Iris pigment epithelial cell (primary cell): Measurements from ENCODE around the gene PAX8.
"Not testable (repeated sequence)": the region's sequence is repeated elsewhere in the genome, so short reads cannot be mapped to it uniquely, and the experiment has no call there.

Source experiments
- DNase-seq: peaks from one replicate; pipeline ENCODE4 v3.0.0-alpha.2; 2011; ENCODE audit warnings: low read depth

PAX8 gene

GRCh38 chr2:113288674-113289149, 10.0 kb upstream of the PAX8 start:
- not testable (repeated sequence) for DNase-seq

- DNase-seq, result not testable (repeated sequence)
These were observed 9.5 kb upstream of the PAX8 start for GRCh38 chr2:113288117-113288673.

GRCh38 chr2:113285816-113286215, 7.1 kb upstream of the PAX8 start:
- no peak for DNase-seq

- peak; percentile 46 for DNase-seq
These were observed 6.3 kb upstream of the PAX8 start for GRCh38 chr2:113284999-113285398.

GRCh38 chr2:113284476-113284875, 5.8 kb upstream of the PAX8 start:
- peak; percentile 47 for DNase-seq

GRCh38 chr2:113283704-113284284, 5.1 kb upstream of the PAX8 start:
- DNase-seq, result peak; percentile 81

GRCh38 chr2:113282747-113283533, 4.2 kb upstream of the PAX8 start:
- DNase-seq, result no peak

- DNase-seq, result peak; percentile 23
These were observed 3.4 kb upstream of the PAX8 start for GRCh38 chr2:113281910-113282746.

- DNase-seq, result no peak
These were observed 514 bp downstream of the PAX8 start for GRCh38 chr2:113278073-113278741.

- no peak for DNase-seq
These were observed 1.1 kb downstream of the PAX8 start for GRCh38 chr2:113277474-113278072.

GRCh38 chr2:113276761-113277425, 1.8 kb downstream of the PAX8 start:
- no peak for DNase-seq

- no peak for DNase-seq
These were observed 2.4 kb downstream of the PAX8 start for GRCh38 chr2:113276216-113276760.

- no peak for DNase-seq
These were observed 3.0 kb downstream of the PAX8 start for GRCh38 chr2:113275556-113276215.

- no peak for DNase-seq
These were observed 4.3 kb downstream of the PAX8 start for GRCh38 chr2:113274432-113274831.

GRCh38 chr2:113273981-113274380, 4.7 kb downstream of the PAX8 start:
- DNase-seq, result no peak

GRCh38 chr2:113273027-113273551, 5.6 kb downstream of the PAX8 start:
- peak; percentile 28 for DNase-seq

GRCh38 chr2:113272477-113272876, 6.2 kb downstream of the PAX8 start:
- DNase-seq, result no peak

GRCh38 chr2:113268621-113269360, 9.9 kb downstream of the PAX8 start:
- no peak for DNase-seq

GRCh38 chr2:113266431-113266830, 12.3 kb downstream of the PAX8 start:
- DNase-seq, result no peak
